ENCODE measurements around the gene OR7A17. TPM values are rescaled to one million over a fixed set of nuclear protein-coding genes. Genes with fewer than 3 reads are reported as not detected.

The OR7A17 gene
- total RNA-seq, 4 donors from 2014 or later: not detected

GRCh38 chr19:14837391-14837790, 48.5 kb downstream of the OR7A17 start:
- peaks cover 0 to 3% (median 0%) of the 10 kb centered on the region in 3 donors for H3K9me3 ChIP-seq
- TF ChIP-seq, protein P1, sequence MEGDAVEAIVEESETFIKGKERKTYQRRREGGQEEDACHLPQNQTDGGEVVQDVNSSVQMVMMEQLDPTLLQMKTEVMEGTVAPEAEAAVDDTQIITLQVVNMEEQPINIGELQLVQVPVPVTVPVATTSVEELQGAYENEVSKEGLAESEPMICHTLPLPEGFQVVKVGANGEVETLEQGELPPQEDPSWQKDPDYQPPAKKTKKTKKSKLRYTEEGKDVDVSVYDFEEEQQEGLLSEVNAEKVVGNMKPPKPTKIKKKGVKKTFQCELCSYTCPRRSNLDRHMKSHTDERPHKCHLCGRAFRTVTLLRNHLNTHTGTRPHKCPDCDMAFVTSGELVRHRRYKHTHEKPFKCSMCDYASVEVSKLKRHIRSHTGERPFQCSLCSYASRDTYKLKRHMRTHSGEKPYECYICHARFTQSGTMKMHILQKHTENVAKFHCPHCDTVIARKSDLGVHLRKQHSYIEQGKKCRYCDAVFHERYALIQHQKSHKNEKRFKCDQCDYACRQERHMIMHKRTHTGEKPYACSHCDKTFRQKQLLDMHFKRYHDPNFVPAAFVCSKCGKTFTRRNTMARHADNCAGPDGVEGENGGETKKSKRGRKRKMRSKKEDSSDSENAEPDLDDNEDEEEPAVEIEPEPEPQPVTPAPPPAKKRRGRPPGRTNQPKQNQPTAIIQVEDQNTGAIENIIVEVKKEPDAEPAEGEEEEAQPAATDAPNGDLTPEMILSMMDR (IDR thresholded peaks at IDR 0.05 in 4 of 5, conservative IDR thresholded peaks at IDR 0.05 in 1 of 5): no peak
- TF ChIP-seq POLR2A (IDR thresholded peaks at IDR 0.05): no peak
- ATAC-seq: no peak
- H3K27ac ChIP-seq: no peak overlapping the region
- no peaks in the 10 kb centered on the region for H3K27me3 ChIP-seq
- intact Hi-C loops (cut with DNase I; ENCODE audit: low total_unique reads): no loop called here
- DNase-seq: no peak
- no peaks in the 10 kb centered on the region for H3K36me3 ChIP-seq
- H3K4me1 ChIP-seq: no peaks in the 10 kb centered on the region
- in situ Hi-C loops (cut with MboI; ENCODE audit: low sequenced_read_pairs in 4 of 4): no loop called here
- H3K4me3 ChIP-seq: no peak overlapping the region

DNA sequence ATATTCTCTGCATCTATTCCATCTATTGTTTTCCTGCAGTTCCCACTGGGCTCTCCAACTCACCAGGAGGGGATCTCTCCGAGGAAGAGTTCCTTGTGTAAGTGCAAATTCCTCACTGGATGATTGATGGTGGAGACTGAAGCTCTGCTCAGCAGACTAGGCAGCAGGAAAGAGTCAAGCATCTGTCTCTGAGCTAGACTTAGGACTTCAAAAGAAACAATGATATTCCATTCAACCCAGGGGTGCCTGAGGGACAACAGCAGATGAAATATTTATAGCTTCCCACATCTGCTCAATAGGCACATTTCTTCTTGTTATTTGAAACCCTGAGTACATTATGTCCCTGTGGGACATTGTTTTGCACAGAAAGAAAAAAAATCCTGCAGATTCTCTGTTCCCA, 50.9 kb downstream of the OR7A17 start, which contains the start of the genes OR7A5 and OR7C1:
TSS of gene OR7A5 (minus strand) at position 175 of the 400 bp plus-strand sequence. CDS start 6,944 bp downstream, outside the sequence.
TSS of gene OR7C1 (minus strand) at position 175 of the 400 bp plus-strand sequence. CDS start 35,049 bp downstream, outside the sequence.
- H3K36me3 ChIP-seq: no peaks in the 10 kb centered on the region
- no peaks in the 10 kb centered on the region for H3K4me1 ChIP-seq
- no peak within 1 kb of the TSS for H3K4me3 ChIP-seq
- intact Hi-C loops (cut with DNase I; ENCODE audit: low total_unique reads): no loop called here
- in situ Hi-C loops (cut with MboI; ENCODE audit: low sequenced_read_pairs in 4 of 4): no loop called here
- no peak for TF ChIP-seq POLR2A (IDR thresholded peaks at IDR 0.05)
- TF ChIP-seq, protein P1 (IDR thresholded peaks at IDR 0.05 in 4 of 5, conservative IDR thresholded peaks at IDR 0.05 in 1 of 5): no peak
- no peak for DNase-seq
- no peaks in the 10 kb centered on the region for H3K27me3 ChIP-seq
- H3K9me3 ChIP-seq: peaks cover 0 to 3% (median 0%) of the 10 kb centered on the region in 3 donors
- H3K27ac ChIP-seq: peak within 1 kb of the TSS in 2 of 4 donors; percentile 31 to 45
- peak; percentile 24 to 75 for ATAC-seq

GRCh38 chr19:14830702-14831101, 55.2 kb downstream of the OR7A17 start:
- DNase-seq: no peak

More at GRCh38 chr19:14830702-14831101, 55.2 kb downstream of the OR7A17 start:
- in situ Hi-C loops (cut with MboI; ENCODE audit: low sequenced_read_pairs in 4 of 4) (no loop called here), intact Hi-C loops (cut with DNase I; ENCODE audit: low total_unique reads) (no loop called here)
- Histone ChIP-seq H3K9me3 (no peaks in the 10 kb centered on the region), H3K27ac (no peak overlapping the region), H3K4me3 (no peak overlapping the region), H3K36me3 (no peaks in the 10 kb centered on the region), H3K27me3 (no peaks in the 10 kb centered on the region), H3K4me1 (no peaks in the 10 kb centered on the region)
- no peak for ATAC-seq
- TF ChIP-seq POLR2A (IDR thresholded peaks at IDR 0.05): no peak
- TF ChIP-seq, protein P1 (IDR thresholded peaks at IDR 0.05 in 4 of 5, conservative IDR thresholded peaks at IDR 0.05 in 1 of 5): no peak

Other genes with a start within 250 kb of the OR7A17 start
- not detected for gene ADGRE3, start 211.3 kb downstream of the OR7A17 start, total RNA-seq
- 10 to 100 TPM in 3 of 4 donors, 1 to 10 TPM in 1; 4.6 to 12.7 (median 10.3) TPM for gene ZNF333, start 196.1 kb downstream of the OR7A17 start, total RNA-seq
- under 1 TPM; 0.05 to 0.40 (median 0.23) TPM for gene ADGRE2, start 107.6 kb downstream of the OR7A17 start, total RNA-seq
- gene OR7A5, start 50.9 kb downstream of the OR7A17 start, total RNA-seq: not detected
- under 1 TPM; 0.02 to 0.05 (median 0.04) TPM for gene OR7C1, start 50.9 kb downstream of the OR7A17 start, total RNA-seq
- gene OR7A10, start 37.2 kb downstream of the OR7A17 start, total RNA-seq: not detected
- gene OR7C2, start 55.4 kb upstream of the OR7A17 start, total RNA-seq: not detected
- gene SLC1A6, start 93.7 kb upstream of the OR7A17 start, total RNA-seq: not detected
- gene CASP14, start 163.3 kb upstream of the OR7A17 start, total RNA-seq: not detected
- not detected for gene OR1I1, start 196.1 kb upstream of the OR7A17 start, total RNA-seq
- gene SYDE1, start 221.3 kb upstream of the OR7A17 start, total RNA-seq: 1 to 10 TPM; 3.2 to 6.3 (median 5.2) TPM

Measured in gastrocnemius medialis (tissue), 4 donors.